H1 (cell line): ENCODE measurements around the gene STARD3NL. TPM values are rescaled to one million over a fixed set of nuclear protein-coding genes. Genes with fewer than 3 reads are reported as not detected.

Experiments used
- CTCF ChIA-PET: fragments of 300-600 bp; sonication (Branson Sonifier 250); formaldehyde crosslinking; loops from one replicate; lab custom pipeline; 2021; ENCODE audit not compliant: partially characterized antibody; lab: Charles Lee
- POLR2A ChIA-PET: fragments of 300-600 bp; sonication (Branson Sonifier 250); formaldehyde crosslinking; loops from one replicate; lab custom pipeline; 2021; ENCODE audit warnings: inconsistent platforms; ENCODE audit not compliant: partially characterized antibody; lab: Charles Lee
- DNase-seq, 2 experiments: peaks; one replicate each; pipeline versions ENCODE4 v3.0.0 to v3.0.0-alpha.2; 2010 to 2022; ENCODE audit warnings: low spot score in 2 of 2, low read depth in 1 of 2, mixed read lengths in 1 of 2
- FAIRE-seq: peaks from 2 replicates; lab custom pipeline; 2011; peaks lifted over from hg19 to GRCh38; lab: Jason Lieb, UNC
- H2AFZ ChIP-seq: 2 replicates; pipeline ENCODE4 v1.8.1; 2012; ENCODE audit warnings: low read length, inconsistent platforms
- H2AK5ac ChIP-seq: 2 replicates; pipeline ENCODE4 v1.6.1; 2013; ENCODE audit warnings: low read depth, low read length
- H2BK120ac ChIP-seq: replicated peaks from 2 replicates; pipeline ENCODE3; 2013; ENCODE audit warnings: low read depth, low read length, inconsistent platforms
- H2BK12ac ChIP-seq: 2 replicates; pipeline ENCODE4 v1.6.1; 2013; ENCODE audit warnings: low read depth, low read length
- H2BK15ac ChIP-seq: 2 replicates; pipeline ENCODE4 v1.6.1; 2013; ENCODE audit warnings: low read length
- H2BK20ac ChIP-seq: 2 replicates; pipeline ENCODE4 v1.6.1; 2013; ENCODE audit warnings: low read length
- H2BK5ac ChIP-seq: 2 replicates; pipeline ENCODE4 v1.6.1; 2013; ENCODE audit warnings: low read depth, low read length
- H3K14ac ChIP-seq: 2 replicates; pipeline ENCODE4 v1.6.1; 2013; ENCODE audit warnings: inconsistent platforms; ENCODE audit not compliant: insufficient read length
- H3K18ac ChIP-seq: 2 replicates; pipeline ENCODE4 v1.6.1; 2013; ENCODE audit warnings: low read length; ENCODE audit errors: extremely low read depth
- H3K23ac ChIP-seq: 2 replicates; pipeline ENCODE4 v1.6.1; 2013; ENCODE audit warnings: inconsistent platforms; ENCODE audit not compliant: insufficient read length
- H3K23me2 ChIP-seq: 2 replicates; pipeline ENCODE4 v1.6.1; 2013; ENCODE audit warnings: low read depth, low read length
- H3K27ac ChIP-seq: 2 replicates; pipeline ENCODE4 v1.6.1; 2011; ENCODE audit warnings: low read depth, low read length, inconsistent platforms
- H3K27me3 ChIP-seq, 4 experiments: replicated peaks in 1 of 4; 1 replicate in 1 of 4; 2 replicates in 3 of 4; pipeline versions ENCODE4 v1.6.1 to v1.8.1; 2011 to 2013; ENCODE audit warnings: low read length in 3 of 4, mild to moderate bottlenecking in 3 of 4, inconsistent platforms in 2 of 4, mixed read lengths in 2 of 4, moderate library complexity in 1 of 4; ENCODE audit not compliant: control insufficient read depth in 3 of 4, insufficient read depth in 3 of 4; ENCODE audit errors: extremely low read depth in 1 of 4
- H3K36me3 ChIP-seq, 4 experiments: 2 replicates each; pipeline versions ENCODE4 v1.6.1 to v1.8.1; 2011 to 2013; ENCODE audit warnings: mild to moderate bottlenecking in 4 of 4, low read length in 3 of 4, moderate library complexity in 2 of 4, control low read depth in 1 of 4, inconsistent platforms in 1 of 4; ENCODE audit not compliant: insufficient read depth in 4 of 4, control insufficient read depth in 2 of 4
- H3K4ac ChIP-seq: replicated peaks from 2 replicates; pipeline ENCODE3; 2013; ENCODE audit warnings: low read length, low read depth, mixed read lengths, inconsistent platforms; ENCODE audit not compliant: insufficient read length
- H3K4me1 ChIP-seq, 4 experiments: replicated peaks in 1 of 4; 1 replicate in 1 of 4; 2 replicates in 3 of 4; pipeline versions ENCODE4 v1.6.1 to v1.8.1; 2011 to 2013; ENCODE audit warnings: low read length in 3 of 4, inconsistent platforms in 2 of 4, mixed read lengths in 1 of 4; ENCODE audit not compliant: insufficient read depth in 4 of 4, control insufficient read depth in 3 of 4
- H3K4me2 ChIP-seq, 2 experiments: 2 replicates each; pipeline versions ENCODE4 v1.6.1 to v1.8.1; 2011 to 2013; ENCODE audit warnings: low read depth in 2 of 2, low read length in 2 of 2, control low read depth in 1 of 2, inconsistent platforms in 1 of 2, mild to moderate bottlenecking in 1 of 2; ENCODE audit not compliant: insufficient read depth in 1 of 2
- H3K4me3 ChIP-seq, 4 experiments: fragments of 200-600, 300-600 bp in 1 of 4; sonication (generic), shearing (Covaris generic), sonication (Bioruptor Twin) in 1 of 4; 2 replicates each; pipeline versions ENCODE4 v1.5.1 to v1.8.1; 2011 to 2016; ENCODE audit warnings: low read length in 4 of 4, low read depth in 3 of 4, control low read depth in 2 of 4, inconsistent platforms in 2 of 4, mild to moderate bottlenecking in 2 of 4, mixed read lengths in 1 of 4, moderate library complexity in 1 of 4; ENCODE audit not compliant: insufficient read depth in 2 of 4; ENCODE audit errors: extremely low read depth in 1 of 4
- H3K56ac ChIP-seq: replicated peaks from 2 replicates; pipeline ENCODE3; 2013; ENCODE audit warnings: low read depth, mild to moderate bottlenecking, mixed read lengths, low read length, inconsistent platforms; ENCODE audit not compliant: insufficient read length
- H3K79me1 ChIP-seq: 2 replicates; pipeline ENCODE4 v1.6.1; 2013; ENCODE audit warnings: low read depth, low read length, control low read depth
- H3K79me2 ChIP-seq, 2 experiments: 2 replicates each; pipeline versions ENCODE4 v1.6.1 to v1.8.1; 2012 to 2013; ENCODE audit warnings: low read length in 2 of 2, mild to moderate bottlenecking in 2 of 2, inconsistent platforms in 1 of 2; ENCODE audit not compliant: insufficient read depth in 2 of 2, control insufficient read depth in 1 of 2
- H3K9ac ChIP-seq, 4 experiments: replicated peaks in 1 of 4; 1 replicate in 1 of 4; 2 replicates in 3 of 4; pipeline versions ENCODE4 v1.6.1 to v1.8.1; 2011 to 2013; ENCODE audit warnings: low read depth in 3 of 4, low read length in 3 of 4, control low read depth in 2 of 4, mild to moderate bottlenecking in 2 of 4, moderate library complexity in 2 of 4, inconsistent platforms in 1 of 4; ENCODE audit errors: extremely low read depth in 1 of 4
- H3K9me3 ChIP-seq, 2 experiments: 2 replicates each; pipeline versions ENCODE4 v1.6.1 to v1.8.1; 2012 to 2013; ENCODE audit warnings: mild to moderate bottlenecking in 2 of 2, moderate library complexity in 2 of 2, control low read depth in 1 of 2, inconsistent platforms in 1 of 2, low read depth in 1 of 2, low read length in 1 of 2, mixed read lengths in 1 of 2; ENCODE audit not compliant: insufficient read depth in 2 of 2
- H4K20me1 ChIP-seq, 2 experiments: replicated peaks in 1 of 2; 2 replicates each; pipeline versions ENCODE3 to v1.8.1; 2011 to 2013; ENCODE audit warnings: inconsistent platforms in 2 of 2, low read length in 2 of 2, mild to moderate bottlenecking in 1 of 2; ENCODE audit not compliant: insufficient read depth in 2 of 2, control insufficient read depth in 1 of 2
- H4K5ac ChIP-seq: 2 replicates; pipeline ENCODE4 v1.6.1; 2013; ENCODE audit warnings: low read length, low read depth, mixed read lengths, inconsistent platforms; ENCODE audit not compliant: insufficient read length
- H4K8ac ChIP-seq: 2 replicates; pipeline ENCODE4 v1.8.0; 2013; ENCODE audit warnings: mild to moderate bottlenecking, moderate library complexity, low read length, inconsistent platforms; ENCODE audit not compliant: insufficient read depth; ENCODE audit errors: extremely low read depth
- H4K91ac ChIP-seq: replicated peaks from 2 replicates; pipeline ENCODE3; 2013; ENCODE audit warnings: low read length, mixed read lengths, inconsistent platforms; ENCODE audit not compliant: insufficient read length
- HDAC6 ChIP-seq: IDR thresholded peaks from one replicate; pipeline ENCODE4 v1.7.1; 2012; ENCODE audit warnings: low read depth, mild to moderate bottlenecking, inconsistent platforms, low read length, moderate library complexity
- WGBS, 2 experiments: shearing (Covaris generic) in 1 of 2; methylation state at CpG; one replicate each; pipeline versions ENCODE4 v1.1.6 to v1.1.7; 2013 to 2015; ENCODE audit warnings: low lambda C conversion rate in 2 of 2, mixed read lengths in 2 of 2, inconsistent platforms in 1 of 2, low coverage in 1 of 2, missing lambda C conversion rate in 1 of 2; ENCODE audit not compliant: insufficient replicate concordance in 2 of 2, insufficient coverage in 1 of 2, insufficient read length in 1 of 2; ENCODE audit errors: extremely low coverage in 1 of 2, missing lambda C conversion rate in 1 of 2; 5-methylcytosine and 5-hydroxymethylcytosine counted together
- polyA plus RNA-seq, 7 experiments: library from polyadenylated mRNA; depleted of rRNA in 3 of 7; stranded (reverse) in 5 of 7; unstranded in 2 of 7; fragments of >200 nt in 5 of 7; fragments of 200-250 nt in 2 of 7; gene quantifications; 1 replicate in 5 of 7; 2 replicates in 1 of 7; 4 replicates in 1 of 7; pipeline versions ENCODE4 v1.2.1 to v1.2.3, GENCODE V29; 2011 to 2013; ENCODE audit warnings: missing spikeins in 2 of 7, mixed read lengths in 2 of 7
- total RNA-seq: library from RNA; stranded (reverse); fragmentation: NEBNext Ultra II Directional; extraction: Animal tissue kit (Norgen Biotek cat#: 25700); gene quantifications from 2 replicates; pipeline ENCODE4 v1.2.1, GENCODE V29; 2021

STARD3NL gene
- total and polyA plus RNA-seq, 2 of the 8 experiments (the other 6 are each of a cell fraction or from before 2014, with no cell fraction given) = 27.1 to 40.5 TPM

GRCh38 chr7:38273286-38273995 lies 95.4 kb downstream of the STARD3NL start, which contains the start of gene TARP:
TSS of gene TARP (minus strand) at chr7:38273636.
- ChIA-PET CTCF (interaction anchor here (1.1 to 3.4 kb wide), 4 partner anchors 25 to 51 kb away, joined by 3 to 10 read pairs (median 4); no protein-coding TSS in a partner anchor), POLR2A (no interaction called here)
- H3K4ac ChIP-seq = no peak within 1 kb of the TSS
- H3K23me2 ChIP-seq = no peaks in the 10 kb centered on the region
- no peak within 1 kb of the TSS for H3K23ac ChIP-seq
- no peak within 1 kb of the TSS for H2BK12ac ChIP-seq
- FAIRE-seq (no peak), DNase-seq (no peak)
- no peak within 1 kb of the TSS for H3K18ac ChIP-seq
- H4K91ac ChIP-seq = no peak within 1 kb of the TSS
- H3K36me3 ChIP-seq = no peaks in the 10 kb centered on the region
- no peak for TF ChIP-seq HDAC6
- no peaks in the 10 kb centered on the region for H4K20me1 ChIP-seq
- no peaks in the 10 kb centered on the region for H3K79me2 ChIP-seq
- no peak within 1 kb of the TSS for H2AK5ac ChIP-seq
- 94% methylated on average over 2 of the region's 2 CpGs; no CpG with 5 or more reads in 1 of the 2 experiments for WGBS, 2 experiments
- no peaks in the 10 kb centered on the region for H3K27me3 ChIP-seq
- no peaks in the 10 kb centered on the region for H3K79me1 ChIP-seq
- H2BK120ac ChIP-seq = no peak within 1 kb of the TSS
- H3K9ac ChIP-seq = no peak within 1 kb of the TSS
- H3K9me3 ChIP-seq = no peaks in the 10 kb centered on the region
- no peak within 1 kb of the TSS for H3K56ac ChIP-seq
- H2BK15ac ChIP-seq = no peak within 1 kb of the TSS
- no peak within 1 kb of the TSS for H3K27ac ChIP-seq
- peaks cover 0 to 3% (median under 1%) of the 10 kb centered on the region in 4 experiments; a peak in 2 of 7 replicates for H3K4me1 ChIP-seq
- H4K5ac ChIP-seq = no peak within 1 kb of the TSS
- no peak within 1 kb of the TSS for H3K4me2 ChIP-seq
- no peak within 1 kb of the TSS for H3K14ac ChIP-seq
- H2AFZ ChIP-seq = 0 out of 2 replicates have a peak within 1 kb of the TSS, but pooled peaks have one; percentile 84
- H2BK20ac ChIP-seq = no peak within 1 kb of the TSS
- no peak within 1 kb of the TSS for H3K4me3 ChIP-seq
- H2BK5ac ChIP-seq = no peak within 1 kb of the TSS
- no peak within 1 kb of the TSS for H4K8ac ChIP-seq
